HCT116 (cell line): Measurements from ENCODE around the gene DIP2C. TPM values are rescaled to one million over a fixed set of nuclear protein-coding genes. Genes with fewer than 3 reads are reported as not detected.

ENCODE experiments used
- ATAC-seq: fragments of 200-7000 bp; cut with Tn5 transposase; 2 replicates; pipeline ENCODE4 v1.9.1; 2020; ENCODE audit warnings: mild to moderate bottlenecking, moderate library complexity
- BruUV-seq: library from RNA; stranded (reverse); fragments of 400-500 nt; replicated peaks from 2 replicates; lab custom pipeline; 2021; lab: Mats Ljungman, UMichigan
- CTCF ChIA-PET: fragments of 300-600 bp; sonication (Branson Sonifier 250); formaldehyde crosslinking; loops from one replicate; lab custom pipeline; 2021; ENCODE audit warnings: antibody characterized with exemption; lab: Charles Lee
- POLR2A ChIA-PET: fragments of 300-600, 350-600 bp; sonication (Branson Sonifier 250); formaldehyde crosslinking; loops from one replicate; lab custom pipeline; 2021; ENCODE audit warnings: antibody characterized with exemption; lab: Charles Lee
- RAD21 ChIA-PET, 2 experiments: fragments of 300-600 bp; sonication (Branson Sonifier 250); formaldehyde crosslinking; loops; one replicate each; lab custom pipeline; 2023; ENCODE audit warnings: low total read pairs in 2 of 2; ENCODE audit not compliant: uncharacterized antibody in 2 of 2, unreplicated experiment in 2 of 2, low non-redundant PET in 1 of 2; lab: Charles Lee
- DNase-seq: peaks from one replicate; pipeline ENCODE4 v3.0.0-alpha.2; 2010; ENCODE audit warnings: low read depth, low spot score
- H2AFZ ChIP-seq: fragments of 200-600 bp; shearing (Covaris generic), sonication (generic); 2 replicates; pipeline ENCODE4 v1.6.1; 2017; ENCODE audit warnings: low read depth, mixed run types, mixed read lengths, antibody characterized with exemption, low read length; ENCODE audit not compliant: poor library complexity, severe bottlenecking
- H3K27ac ChIP-seq: 2 replicates; pipeline ENCODE4 v1.5.1; 2012; ENCODE audit warnings: low read depth, low read length
- H3K27me3 ChIP-seq: fragments of 200-600 bp; sonication (generic); 2 replicates; pipeline ENCODE4 v1.6.1; 2016; ENCODE audit warnings: mixed run types, low read length, mixed read lengths; ENCODE audit not compliant: insufficient read depth
- H3K36me3 ChIP-seq, 2 experiments: fragments of 200-500 bp in 1 of 2; fragments of 200-600 bp in 1 of 2; sonication (Bioruptor generic) in 1 of 2; sonication (generic) in 1 of 2; 2 replicates each; pipeline versions ENCODE4 v1.5.1 to v1.6.1; 2014 to 2016; ENCODE audit warnings: low read length in 2 of 2, inconsistent platforms in 1 of 2, mixed read lengths in 1 of 2, mixed run types in 1 of 2; ENCODE audit not compliant: insufficient read depth in 2 of 2, control insufficient read depth in 1 of 2
- H3K4me1 ChIP-seq, 2 experiments: fragments of 200-600 bp in 1 of 2; sonication (generic) in 1 of 2; 2 replicates each; pipeline versions ENCODE4 v1.5.1 to v1.6.1; 2012 to 2017; ENCODE audit warnings: low read length in 2 of 2, inconsistent platforms in 1 of 2, mild to moderate bottlenecking in 1 of 2, mixed read lengths in 1 of 2, mixed run types in 1 of 2, moderate library complexity in 1 of 2; ENCODE audit not compliant: insufficient read depth in 2 of 2, control insufficient read depth in 1 of 2
- H3K4me2 ChIP-seq: fragments of 200-600 bp; sonication (generic); 2 replicates; pipeline ENCODE4 v1.6.1; 2017; ENCODE audit warnings: mixed run types, low read length, mixed read lengths
- H3K4me3 ChIP-seq, 2 experiments: fragments of 200-600 bp in 1 of 2; sonication (generic) in 1 of 2; replicated peaks in 1 of 2; 2 replicates each; pipeline ENCODE4 v1.5.1; 2011 to 2016; ENCODE audit warnings: low read length in 2 of 2, control low read depth in 1 of 2, low read depth in 1 of 2, mild to moderate bottlenecking in 1 of 2, mixed read lengths in 1 of 2, mixed run types in 1 of 2
- H3K79me2 ChIP-seq: fragments of 200-600 bp; sonication (generic); 2 replicates; pipeline ENCODE4 v1.6.1; 2017; ENCODE audit warnings: mild to moderate bottlenecking, mixed run types, low read length, moderate library complexity, mixed read lengths; ENCODE audit not compliant: insufficient read depth
- H3K9ac ChIP-seq: fragments of 200-600 bp; sonication (generic); 2 replicates; pipeline ENCODE4 v1.6.1; 2016; ENCODE audit warnings: low read length, mixed read lengths
- H3K9me2 ChIP-seq: fragments of 200-600 bp; sonication (generic), shearing (Covaris generic); 2 replicates; pipeline ENCODE4 v1.6.1; 2017; ENCODE audit warnings: mixed run types, mild to moderate bottlenecking, moderate library complexity; ENCODE audit not compliant: insufficient read depth
- H3K9me3 ChIP-seq, 2 experiments: fragments of 200-500 bp in 1 of 2; fragments of 200-600 bp in 1 of 2; sonication (Bioruptor generic) in 1 of 2; sonication (generic) in 1 of 2; 2 replicates each; pipeline ENCODE4 v1.6.1; 2014 to 2017; ENCODE audit warnings: low read length in 2 of 2, mixed read lengths in 2 of 2, inconsistent platforms in 1 of 2, low read depth in 1 of 2, mild to moderate bottlenecking in 1 of 2, mixed run types in 1 of 2, moderate library complexity in 1 of 2; ENCODE audit not compliant: control insufficient read depth in 1 of 2, insufficient read depth in 1 of 2
- H4K20me1 ChIP-seq: fragments of 200-600 bp; sonication (generic), shearing (Covaris generic); 2 replicates; pipeline ENCODE4 v1.6.1; 2017; ENCODE audit warnings: mixed run types, mild to moderate bottlenecking, moderate library complexity; ENCODE audit not compliant: insufficient read depth
- ATF3 ChIP-seq: IDR thresholded peaks from 2 replicates; pipeline ENCODE4 v1.6.1; 2012
- CBX3 ChIP-seq: IDR thresholded peaks from 2 replicates; pipeline ENCODE4 v1.6.1; 2012; ENCODE audit warnings: low read depth
- CEBPB ChIP-seq: IDR thresholded peaks from 2 replicates; pipeline ENCODE4 v1.6.1; 2012; ENCODE audit warnings: low read depth
- EGR1 ChIP-seq: IDR thresholded peaks from 2 replicates; pipeline ENCODE4 v1.6.1; 2012; ENCODE audit warnings: low read depth
- EZH2 ChIP-seq: fragments of 200-600 bp; sonication (generic); IDR thresholded peaks from 2 replicates; pipeline ENCODE4 v1.6.1; 2017; ENCODE audit warnings: antibody characterized with exemption, mixed run types
- EZH2phosphoT487 ChIP-seq: fragments of 200-600 bp; IDR thresholded peaks from 2 replicates; pipeline ENCODE4 v1.6.1; 2018; ENCODE audit warnings: antibody characterized with exemption, borderline replicate concordance
- JUND ChIP-seq: IDR thresholded peaks from 2 replicates; pipeline ENCODE4 v1.6.1; 2012
- SP1 ChIP-seq: IDR thresholded peaks from 2 replicates; pipeline ENCODE4 v1.6.1; 2012; ENCODE audit warnings: low read depth
- ZFX ChIP-seq: fragments of 450-650 bp; IDR thresholded peaks from 2 replicates; pipeline ENCODE4 v1.6.1; 2017
- intact Hi-C: fragments of 100-400 bp; cut with micrococcal nuclease; formaldehyde crosslinking; loops from 2 replicates; pipeline ENCODE4 v1.10.0; 2022
- total RNA-seq: library from RNA; stranded (reverse); gene quantifications from one replicate; pipeline ENCODE4 v1.2.1, GENCODE V29; 2021; ENCODE audit not compliant: unreplicated experiment
- TF ChIP-seq, protein P1 (sequence below): IDR thresholded peaks from 2 replicates; pipeline ENCODE4 v1.6.1; 2012

DIP2C gene
- total RNA-seq, 1 experiment from 2014 or later, result 15.4 TPM

- no peaks in the 10 kb centered on the region for H4K20me1 ChIP-seq
- TF ChIP-seq ZFX (no peak), EZH2phosphoT487 (no peak), SP1 (no peak), CBX3 (no peak), EGR1 (no peak), JUND (no peak), CEBPB (no peak), ATF3 (no peak), EZH2 (no peak)
- TF ChIP-seq, protein P1, sequence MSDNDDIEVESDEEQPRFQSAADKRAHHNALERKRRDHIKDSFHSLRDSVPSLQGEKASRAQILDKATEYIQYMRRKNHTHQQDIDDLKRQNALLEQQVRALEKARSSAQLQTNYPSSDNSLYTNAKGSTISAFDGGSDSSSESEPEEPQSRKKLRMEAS, result no peak
- POLR2A ChIA-PET, result no interaction called here
These were observed 129.0 kb downstream of the DIP2C start for GRCh38 chr10:560314-560992.

GRCh38 chr10:559767-560047 lies 129.8 kb downstream of the DIP2C start:
- Histone ChIP-seq H3K4me3 (no peak overlapping the region), H2AFZ (no peak overlapping the region), H3K27ac (no peak overlapping the region), H3K9me2 (no peaks in the 10 kb centered on the region), H3K9ac (no peak overlapping the region), H3K36me3 (no peaks in the 10 kb centered on the region), H3K9me3 (no peaks in the 10 kb centered on the region), H3K27me3 (no peaks in the 10 kb centered on the region), H4K20me1 (no peaks in the 10 kb centered on the region), H3K79me2 (no peaks in the 10 kb centered on the region), H3K4me2 (no peak overlapping the region), H3K4me1 (peaks cover 0 to 3% of the 10 kb centered on the region in 2 experiments; a peak in 1 of 4 replicates)
- ChIA-PET CTCF (no interaction called here), POLR2A (no interaction called here), RAD21 (interaction anchor here in 1 of 2 experiments (0.6 kb wide), 1 partner anchor 252 kb away, joined by 6 read pairs; no protein-coding TSS in a partner anchor)
- no peak for TF ChIP-seq ZFX
- intact Hi-C loops, result no loop called here
- no TSS peak for BruUV-seq
- no peak for DNase-seq
- ATAC-seq, result no peak

More at GRCh38 chr10:560314-560992, 129.0 kb downstream of the DIP2C start:
- ChIA-PET RAD21 (interaction anchor here in 1 of 2 experiments (0.6 kb wide), 1 partner anchor 251 kb away, joined by 6 read pairs; no protein-coding TSS in a partner anchor), CTCF (no interaction called here)
- no peaks in the 10 kb centered on the region for H3K27me3 ChIP-seq
- BruUV-seq, result no TSS peak
- no peak overlapping the region for H3K27ac ChIP-seq
- no peak for DNase-seq
- H3K4me1 ChIP-seq, result peaks cover 0 to 3% of the 10 kb centered on the region in 2 experiments; a peak in 1 of 4 replicates
- H3K4me3 ChIP-seq, result no peak overlapping the region
- no peak overlapping the region for H3K9ac ChIP-seq
- no peaks in the 10 kb centered on the region for H3K36me3 ChIP-seq
- H3K4me2 ChIP-seq, result no peak overlapping the region
- no peak for ATAC-seq
- no peaks in the 10 kb centered on the region for H3K9me2 ChIP-seq
- intact Hi-C loops, result no loop called here
- H2AFZ ChIP-seq, result no peak overlapping the region
- no peaks in the 10 kb centered on the region for H3K79me2 ChIP-seq
- no peaks in the 10 kb centered on the region for H3K9me3 ChIP-seq
